Measurements from ENCODE around the gene MBNL1. TPM values are rescaled to one million over a fixed set of nuclear protein-coding genes. Genes with fewer than 3 reads are reported as not detected.

MBNL1 gene
- polyA plus RNA-seq, 3 donors, result 190 to 204 (median 191) TPM

DNA sequence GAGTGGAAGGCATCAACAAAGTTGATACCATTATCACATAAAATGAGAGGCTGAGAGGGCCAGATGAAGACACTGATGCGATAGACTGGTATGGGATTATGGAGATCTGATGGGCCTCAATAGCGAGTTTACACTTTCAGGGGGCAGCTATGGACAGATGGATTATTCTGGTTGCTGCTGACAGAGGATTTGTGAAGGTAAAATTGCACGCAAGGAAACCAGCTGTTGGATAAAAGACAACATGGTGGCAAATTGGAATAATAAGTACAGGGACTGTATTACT lies 203.9 kb downstream of the MBNL1 start:
- Histone ChIP-seq H2AFZ (ENCODE audit: insufficient read depth, low read depth, low read length, poor library complexity, severe bottlenecking) (peak overlapping the region; percentile 44), H4K20me1 (ENCODE audit: insufficient read depth, low read length) (peaks cover 6% of the 10 kb centered on the region), H3K4me2 (replicated peaks; ENCODE audit: extremely low read depth, low read length, poor library complexity, severe bottlenecking) (no peak overlapping the region), H3K36me3 (replicated peaks in 1 of 2; ENCODE audit: control insufficient read depth in 1 of 2, insufficient read depth in 2 of 2, low read length in 2 of 2) (no peaks in the 10 kb centered on the region), H3K27ac (ENCODE audit: low read depth in 1 of 2, low read length in 2 of 2) (no peak overlapping the region), H3K9me3 (replicated peaks in 1 of 2; ENCODE audit: control insufficient read depth in 1 of 2, insufficient read depth in 1 of 2, low read length in 2 of 2) (peaks cover 0 to 5% of the 10 kb centered on the region in 2 donors), H3K9ac (ENCODE audit: insufficient read depth, low read length, poor library complexity, severe bottlenecking) (no peak overlapping the region), H3K27me3 (ENCODE audit: control insufficient read depth in 2 of 2, insufficient read depth in 2 of 2, low read length in 2 of 2) (no peaks in the 10 kb centered on the region), H3K4me1 (ENCODE audit: control insufficient read depth in 1 of 2, insufficient read depth in 2 of 2, low read length in 2 of 2) (peaks cover 4 to 9% of the 10 kb centered on the region in 2 donors), H3K79me2 (ENCODE audit: insufficient read depth, low read length) (no peaks in the 10 kb centered on the region), H3K4me3 (replicated peaks in 1 of 3; ENCODE audit: low read depth in 2 of 3, low read length in 3 of 3) (peak overlapping the region in 1 of 3 experiments; percentile 70)
- DNase-seq, result no peak
- intact Hi-C loops (cut with micrococcal nuclease), result no loop called here
- H3K27ac Mint-ChIP-seq, result peak overlapping the region in 5 of 7 donors; percentile 61 to 94 (median 83)
- TF ChIP-seq, protein P1, sequence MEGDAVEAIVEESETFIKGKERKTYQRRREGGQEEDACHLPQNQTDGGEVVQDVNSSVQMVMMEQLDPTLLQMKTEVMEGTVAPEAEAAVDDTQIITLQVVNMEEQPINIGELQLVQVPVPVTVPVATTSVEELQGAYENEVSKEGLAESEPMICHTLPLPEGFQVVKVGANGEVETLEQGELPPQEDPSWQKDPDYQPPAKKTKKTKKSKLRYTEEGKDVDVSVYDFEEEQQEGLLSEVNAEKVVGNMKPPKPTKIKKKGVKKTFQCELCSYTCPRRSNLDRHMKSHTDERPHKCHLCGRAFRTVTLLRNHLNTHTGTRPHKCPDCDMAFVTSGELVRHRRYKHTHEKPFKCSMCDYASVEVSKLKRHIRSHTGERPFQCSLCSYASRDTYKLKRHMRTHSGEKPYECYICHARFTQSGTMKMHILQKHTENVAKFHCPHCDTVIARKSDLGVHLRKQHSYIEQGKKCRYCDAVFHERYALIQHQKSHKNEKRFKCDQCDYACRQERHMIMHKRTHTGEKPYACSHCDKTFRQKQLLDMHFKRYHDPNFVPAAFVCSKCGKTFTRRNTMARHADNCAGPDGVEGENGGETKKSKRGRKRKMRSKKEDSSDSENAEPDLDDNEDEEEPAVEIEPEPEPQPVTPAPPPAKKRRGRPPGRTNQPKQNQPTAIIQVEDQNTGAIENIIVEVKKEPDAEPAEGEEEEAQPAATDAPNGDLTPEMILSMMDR (IDR thresholded peaks at IDR 0.05), result no peak
- peaks cover 0 to 7% (median 4%) of the 10 kb centered on the region in 7 donors for H3K9me3 Mint-ChIP-seq
- H3K4me1 Mint-ChIP-seq, result peaks cover 6% of the 10 kb centered on the region
- H3K36me3 Mint-ChIP-seq, result peaks cover 0 to 3% of the 10 kb centered on the region in 2 donors
- no peak overlapping the region for H3K4me3 Mint-ChIP-seq
- WGBS (ENCODE audit: insufficient coverage), result 93% methylated on average over 3 of the region's 3 CpGs
- H3K27me3 Mint-ChIP-seq (ENCODE audit: low read depth in 3 of 3), result no peaks in the 10 kb centered on the region

GRCh38 chr3:152474585-152474984 lies 205.9 kb downstream of the MBNL1 start:
- H3K9me3 Mint-ChIP-seq, result peaks cover 0 to 7% (median 4%) of the 10 kb centered on the region in 7 donors
- Histone ChIP-seq H3K4me3 (replicated peaks in 1 of 3; ENCODE audit: low read depth in 2 of 3, low read length in 3 of 3) (no peak overlapping the region), H3K36me3 (replicated peaks in 1 of 2; ENCODE audit: control insufficient read depth in 1 of 2, insufficient read depth in 2 of 2, low read length in 2 of 2) (no peaks in the 10 kb centered on the region), H4K20me1 (ENCODE audit: insufficient read depth, low read length) (no peaks in the 10 kb centered on the region), H3K4me2 (replicated peaks; ENCODE audit: extremely low read depth, low read length, poor library complexity, severe bottlenecking) (no peak overlapping the region), H3K27ac (ENCODE audit: low read depth in 1 of 2, low read length in 2 of 2) (no peak overlapping the region), H3K27me3 (ENCODE audit: control insufficient read depth in 2 of 2, insufficient read depth in 2 of 2, low read length in 2 of 2) (no peaks in the 10 kb centered on the region), H3K9me3 (replicated peaks in 1 of 2; ENCODE audit: control insufficient read depth in 1 of 2, insufficient read depth in 1 of 2, low read length in 2 of 2) (peaks cover 0 to 5% of the 10 kb centered on the region in 2 donors), H2AFZ (ENCODE audit: insufficient read depth, low read depth, low read length, poor library complexity, severe bottlenecking) (no peak overlapping the region), H3K79me2 (ENCODE audit: insufficient read depth, low read length) (no peaks in the 10 kb centered on the region), H3K4me1 (ENCODE audit: control insufficient read depth in 1 of 2, insufficient read depth in 2 of 2, low read length in 2 of 2) (peaks cover 4 to 9% of the 10 kb centered on the region in 2 donors), H3K9ac (ENCODE audit: insufficient read depth, low read length, poor library complexity, severe bottlenecking) (no peak overlapping the region)
- peak; percentile 6 to 46 (median 10) for DNase-seq
- H3K4me1 Mint-ChIP-seq, result peaks cover 6% of the 10 kb centered on the region
- TF ChIP-seq, protein P1 (IDR thresholded peaks at IDR 0.05), result peak; percentile 47
- no peaks in the 10 kb centered on the region for H3K36me3 Mint-ChIP-seq
- no CpG with 5 or more reads among the region's 2 CpGs for WGBS (ENCODE audit: insufficient coverage)
- no peak overlapping the region for H3K4me3 Mint-ChIP-seq
- H3K27me3 Mint-ChIP-seq (ENCODE audit: low read depth in 3 of 3), result peaks cover 0 to 2% (median 0%) of the 10 kb centered on the region in 3 donors
- no peak overlapping the region for H3K27ac Mint-ChIP-seq
- intact Hi-C loops (cut with micrococcal nuclease), result no loop called here
